Keratinocyte (primary cell): ENCODE data around the gene MZT2A. TPM values are rescaled to one million over a fixed set of nuclear protein-coding genes. Genes with fewer than 3 reads are reported as not detected.
"Not testable (repeated sequence)": the region's sequence is repeated elsewhere in the genome, so short reads cannot be mapped to it uniquely, and the experiment has no call there.

Experiments
- DNase-seq: peaks from one replicate; pipeline ENCODE4 v3.0.0-alpha.2; 2011; ENCODE audit warnings: low read depth, missing footprints, low spot score
- FAIRE-seq: peaks from 2 replicates; lab custom pipeline; 2011; peaks lifted over from hg19 to GRCh38; lab: Jason Lieb, UNC
- H2AFZ ChIP-seq: 2 replicates; pipeline ENCODE4 v1.6.0; 2012; ENCODE audit warnings: low read length, control low read depth, inconsistent platforms; ENCODE audit not compliant: control insufficient read depth
- H3K27ac ChIP-seq: 2 replicates; pipeline ENCODE4 v1.5.1; 2011; ENCODE audit warnings: low read length; ENCODE audit not compliant: control insufficient read depth, insufficient read depth
- H3K27me3 ChIP-seq: 3 replicates; pipeline ENCODE4 v1.6.0; 2011; ENCODE audit warnings: low read length; ENCODE audit not compliant: control insufficient read depth, insufficient read depth; ENCODE audit errors: extremely low read depth
- H3K36me3 ChIP-seq, 2 experiments: 2 replicates in 1 of 2; 3 replicates in 1 of 2; pipeline ENCODE4 v1.5.1; 2011; ENCODE audit warnings: low read length in 2 of 2, mild to moderate bottlenecking in 1 of 2; ENCODE audit not compliant: control insufficient read depth in 2 of 2, insufficient read depth in 2 of 2; ENCODE audit errors: extremely low read depth in 1 of 2
- H3K4me1 ChIP-seq: 3 replicates; pipeline ENCODE4 v1.5.1; 2011; ENCODE audit warnings: low read length; ENCODE audit not compliant: control insufficient read depth, insufficient read depth; ENCODE audit errors: extremely low read depth
- H3K4me2 ChIP-seq: 3 replicates; pipeline ENCODE4 v1.6.0; 2011; ENCODE audit warnings: low read depth, low read length; ENCODE audit not compliant: control insufficient read depth, insufficient read depth; ENCODE audit errors: extremely low read depth
- H3K4me3 ChIP-seq, 3 experiments: fragments of 200-600 bp in 1 of 3; sonication (generic) in 1 of 3; 2 replicates in 2 of 3; 3 replicates in 1 of 3; pipeline ENCODE4 v1.5.1; 2011 to 2016; ENCODE audit warnings: low read length in 3 of 3, mild to moderate bottlenecking in 3 of 3, control low read depth in 2 of 3, inconsistent platforms in 1 of 3, low read depth in 1 of 3, mixed read lengths in 1 of 3, mixed run types in 1 of 3, moderate library complexity in 1 of 3; ENCODE audit not compliant: control insufficient read depth in 2 of 3, insufficient read depth in 2 of 3; ENCODE audit errors: extremely low read depth in 1 of 3
- H3K79me2 ChIP-seq: 2 replicates; pipeline ENCODE4 v1.6.0; 2012; ENCODE audit warnings: low read length; ENCODE audit not compliant: control insufficient read depth, insufficient read depth
- H3K9ac ChIP-seq: 3 replicates; pipeline ENCODE4 v1.6.0; 2011; ENCODE audit warnings: low read length; ENCODE audit not compliant: control insufficient read depth, insufficient read depth; ENCODE audit errors: extremely low read depth
- H3K9me1 ChIP-seq: 3 replicates; pipeline ENCODE4 v1.6.0; 2011; ENCODE audit warnings: low read length; ENCODE audit not compliant: control insufficient read depth, insufficient read depth; ENCODE audit errors: extremely low read depth
- H3K9me3 ChIP-seq: 2 replicates; pipeline ENCODE4 v1.5.1; 2012; ENCODE audit warnings: low read depth, low read length; ENCODE audit not compliant: control insufficient read depth
- H4K20me1 ChIP-seq: 3 replicates; pipeline ENCODE4 v1.6.0; 2011; ENCODE audit warnings: low read length; ENCODE audit not compliant: control insufficient read depth, insufficient read depth; ENCODE audit errors: extremely low read depth
- EZH2 ChIP-seq: IDR thresholded peaks from one replicate; pipeline ENCODE4 v1.6.1; 2012; ENCODE audit warnings: inconsistent platforms, mild to moderate bottlenecking, low read length, moderate library complexity
- dilution Hi-C: fragments of 300-500 bp; cut with MboI; formaldehyde crosslinking; loops from one replicate; pipeline ENCODE4 v1.7.0; 2020; ENCODE audit warnings: low sequenced_read_pairs; ENCODE audit not compliant: extremely low pct_ligation_motif_present
- polyA plus RNA-seq, 5 experiments: library from polyadenylated mRNA; depleted of rRNA in 3 of 5; stranded (reverse) in 3 of 5; stranded (forward) in 1 of 5; unstranded in 1 of 5; fragments of >200 nt; gene quantifications; 1 replicate in 1 of 5; 2 replicates in 3 of 5; 3 replicates in 1 of 5; pipeline versions ENCODE4 v1.2.1 to v1.2.3, GENCODE V29; 2011 to 2012; ENCODE audit warnings: missing spikeins in 2 of 5, low read depth in 1 of 5, low replicate concordance in 1 of 5
- TF ChIP-seq, protein P1 (sequence below), 3 experiments: IDR thresholded peaks in 1 of 3; conservative IDR thresholded peaks in 1 of 3; optimal IDR thresholded peaks in 1 of 3; 2 replicates in 2 of 3; 3 replicates in 1 of 3; pipeline versions ENCODE3 to v1.5.1; 2011; ENCODE audit warnings: low read length in 3 of 3, mild to moderate bottlenecking in 3 of 3, moderate library complexity in 2 of 3, control low read depth in 1 of 3, inconsistent platforms in 1 of 3; ENCODE audit not compliant: insufficient read depth in 2 of 3; ENCODE audit errors: extremely low read depth in 1 of 3

Gene MZT2A
- polyA plus RNA-seq, 1 donor (not counting 4 experiments of a cell fraction or from before 2014, with no cell fraction given) = 82.7 TPM

DNA sequence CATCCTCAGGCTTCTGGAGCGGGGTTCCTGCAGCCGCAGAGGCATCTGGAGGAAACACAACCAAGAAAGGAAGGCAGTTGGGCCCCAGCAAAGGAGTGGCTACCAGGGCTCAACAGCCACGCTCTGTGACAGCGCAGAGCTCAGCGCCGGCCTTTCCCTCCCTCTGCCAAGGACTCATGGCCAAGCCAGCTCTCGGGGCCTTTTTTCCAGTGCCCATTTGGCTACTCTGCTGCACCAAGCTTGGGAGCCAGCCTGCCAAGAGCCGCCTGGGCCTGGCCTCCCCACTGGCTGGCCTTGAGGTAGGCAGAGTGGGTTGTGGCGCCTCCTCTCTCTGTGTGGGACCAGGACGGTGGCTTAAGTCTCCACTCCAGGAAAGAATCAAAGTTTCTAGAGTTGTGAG is 28.3 kb upstream of the MZT2A start:
- H3K4me3 ChIP-seq = no peak overlapping the region
- H3K9me3 ChIP-seq = no peaks in the 10 kb centered on the region
- H2AFZ ChIP-seq = no peak overlapping the region
- H3K4me2 ChIP-seq = no peak overlapping the region
- peaks cover 0 to 5% of the 10 kb centered on the region in 2 experiments for H3K36me3 ChIP-seq
- no peaks in the 10 kb centered on the region for H4K20me1 ChIP-seq
- DNase-seq (no peak), FAIRE-seq (no peak)
- no peak overlapping the region for H3K27ac ChIP-seq
- no peaks in the 10 kb centered on the region for H3K9me1 ChIP-seq
- H3K79me2 ChIP-seq = no peaks in the 10 kb centered on the region
- no peak overlapping the region for H3K9ac ChIP-seq
- TF ChIP-seq EZH2 = no peak
- TF ChIP-seq, protein P1, sequence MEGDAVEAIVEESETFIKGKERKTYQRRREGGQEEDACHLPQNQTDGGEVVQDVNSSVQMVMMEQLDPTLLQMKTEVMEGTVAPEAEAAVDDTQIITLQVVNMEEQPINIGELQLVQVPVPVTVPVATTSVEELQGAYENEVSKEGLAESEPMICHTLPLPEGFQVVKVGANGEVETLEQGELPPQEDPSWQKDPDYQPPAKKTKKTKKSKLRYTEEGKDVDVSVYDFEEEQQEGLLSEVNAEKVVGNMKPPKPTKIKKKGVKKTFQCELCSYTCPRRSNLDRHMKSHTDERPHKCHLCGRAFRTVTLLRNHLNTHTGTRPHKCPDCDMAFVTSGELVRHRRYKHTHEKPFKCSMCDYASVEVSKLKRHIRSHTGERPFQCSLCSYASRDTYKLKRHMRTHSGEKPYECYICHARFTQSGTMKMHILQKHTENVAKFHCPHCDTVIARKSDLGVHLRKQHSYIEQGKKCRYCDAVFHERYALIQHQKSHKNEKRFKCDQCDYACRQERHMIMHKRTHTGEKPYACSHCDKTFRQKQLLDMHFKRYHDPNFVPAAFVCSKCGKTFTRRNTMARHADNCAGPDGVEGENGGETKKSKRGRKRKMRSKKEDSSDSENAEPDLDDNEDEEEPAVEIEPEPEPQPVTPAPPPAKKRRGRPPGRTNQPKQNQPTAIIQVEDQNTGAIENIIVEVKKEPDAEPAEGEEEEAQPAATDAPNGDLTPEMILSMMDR (optimal IDR thresholded peaks at IDR 0.05 in 1 of 3, IDR thresholded peaks at IDR 0.05 in 1 of 3, conservative IDR thresholded peaks at IDR 0.05 in 1 of 3; ENCODE audit: extremely low read depth in 1 of 3, insufficient read depth in 2 of 3, low read length in 3 of 3) = no peak
- H3K27me3 ChIP-seq = no peaks in the 10 kb centered on the region
- no peaks in the 10 kb centered on the region for H3K4me1 ChIP-seq
- dilution Hi-C loops = no loop called here

DNA sequence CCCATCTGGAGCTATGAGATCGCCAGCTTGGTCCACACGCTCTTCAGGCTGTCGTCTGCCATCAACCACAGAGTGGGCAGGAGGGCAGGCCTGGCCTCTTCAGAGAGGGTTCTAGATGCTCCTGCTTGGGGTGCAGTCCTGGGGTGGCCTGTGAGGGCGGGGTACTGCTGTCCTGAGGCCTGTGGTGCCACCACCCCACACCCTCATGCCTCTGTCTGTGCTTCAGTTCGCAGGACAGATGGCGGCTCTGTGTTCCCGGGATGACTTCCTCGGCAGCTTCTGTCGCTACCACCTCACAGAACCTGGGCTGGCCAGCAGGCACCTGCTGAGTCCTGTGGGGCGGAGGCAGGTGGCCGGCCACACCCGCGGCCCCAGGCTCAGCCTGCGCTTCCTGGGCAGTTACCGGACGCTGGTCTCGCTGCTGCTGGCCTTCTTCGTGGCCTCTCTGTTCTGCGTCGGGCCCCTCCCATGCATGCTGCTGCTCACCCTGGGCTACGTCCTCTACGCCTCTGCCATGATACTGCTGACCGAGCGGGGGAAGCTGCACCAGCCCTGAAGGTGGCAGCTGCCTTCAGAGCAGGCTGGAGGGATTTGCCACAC is 27.8 kb upstream of the MZT2A start:
- H3K9me3 ChIP-seq, H4K20me1 ChIP-seq, H3K27ac ChIP-seq, H3K4me3 ChIP-seq, H3K4me2 ChIP-seq, dilution Hi-C loops, H3K4me1 ChIP-seq, H3K9ac ChIP-seq, H3K27me3 ChIP-seq, H3K9me1 ChIP-seq, DNase-seq, FAIRE-seq, H3K36me3 ChIP-seq, H3K79me2 ChIP-seq, H2AFZ ChIP-seq: not testable (repeated sequence)

DNA sequence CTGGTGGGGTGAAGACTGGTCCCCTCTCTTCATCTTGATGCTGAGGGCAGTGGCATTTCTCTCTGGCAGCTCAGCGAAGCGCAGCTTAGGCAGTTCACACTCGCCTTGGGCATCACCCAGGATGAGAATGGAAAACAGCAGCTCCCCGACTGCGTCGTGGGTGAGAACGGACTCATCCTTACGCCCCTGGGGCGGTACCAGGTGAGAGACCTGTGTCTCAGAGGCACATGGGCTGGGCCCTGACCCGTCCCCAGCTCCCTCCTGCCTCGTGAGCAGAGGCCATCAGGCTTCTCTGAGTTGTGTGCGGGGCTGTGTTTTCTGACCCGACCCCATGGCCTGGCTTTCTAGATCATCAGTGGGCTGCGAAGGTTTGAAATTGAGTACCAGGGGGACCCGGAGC is 27.3 kb upstream of the MZT2A start:
- Histone ChIP-seq H3K9me3 (no peaks in the 10 kb centered on the region), H3K36me3 (peaks cover 0 to 5% of the 10 kb centered on the region in 2 experiments), H3K4me1 (no peaks in the 10 kb centered on the region), H3K27me3 (no peaks in the 10 kb centered on the region), H3K4me3 (no peak overlapping the region), H3K79me2 (no peaks in the 10 kb centered on the region), H4K20me1 (no peaks in the 10 kb centered on the region), H2AFZ (no peak overlapping the region), H3K9me1 (no peaks in the 10 kb centered on the region), H3K27ac (no peak overlapping the region), H3K9ac (no peak overlapping the region), H3K4me2 (no peak overlapping the region)
- FAIRE-seq = no peak
- dilution Hi-C loops = no loop called here
- no peak for DNase-seq
- TF ChIP-seq, protein P1 (optimal IDR thresholded peaks at IDR 0.05 in 1 of 3, IDR thresholded peaks at IDR 0.05 in 1 of 3, conservative IDR thresholded peaks at IDR 0.05 in 1 of 3; ENCODE audit: extremely low read depth in 1 of 3, insufficient read depth in 2 of 3, low read length in 3 of 3) = no peak
- no peak for TF ChIP-seq EZH2

DNA sequence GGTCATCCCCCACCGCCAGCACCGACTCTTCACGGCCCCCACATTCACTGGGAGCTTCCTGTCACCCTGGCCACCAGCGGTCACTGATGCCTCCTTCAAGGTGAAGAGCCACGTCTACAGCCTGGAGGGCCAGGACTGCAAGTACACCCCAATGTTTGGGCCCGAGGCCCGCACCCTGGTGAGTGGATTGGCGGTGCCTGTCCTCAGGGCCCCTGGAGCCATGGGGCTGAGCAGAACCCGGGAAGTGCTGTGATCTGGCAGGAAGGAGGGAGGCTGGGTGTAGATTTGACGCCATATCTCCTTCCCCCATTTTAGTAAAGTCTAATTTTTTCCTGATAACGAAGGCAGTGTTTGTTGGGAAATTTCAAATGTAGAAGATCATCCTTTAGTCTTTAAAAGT is 26.3 kb upstream of the MZT2A start:
- dilution Hi-C loops, H2AFZ ChIP-seq, H3K4me3 ChIP-seq, H3K9ac ChIP-seq, H3K27me3 ChIP-seq, H3K79me2 ChIP-seq, H3K9me1 ChIP-seq, H3K36me3 ChIP-seq, DNase-seq, H3K27ac ChIP-seq, H3K9me3 ChIP-seq, FAIRE-seq, H3K4me2 ChIP-seq, H3K4me1 ChIP-seq, H4K20me1 ChIP-seq: not testable (repeated sequence)
